Measurements from ENCODE around the gene TRPM5.

The TRPM5 gene

GRCh38 chr11:2420502-2421225 is 23.6 kb downstream of the TRPM5 start:
- DNase-seq: peak; percentile 67

- DNase-seq: peak; percentile 59
Observed at GRCh38 chr11:2419638-2420501, 24.4 kb downstream of the TRPM5 start.

GRCh38 chr11:2418693-2419360 is 25.5 kb downstream of the TRPM5 start:
- DNase-seq: no peak

GRCh38 chr11:2417856-2418692 is 26.2 kb downstream of the TRPM5 start:
- no peak for DNase-seq

- no peak for DNase-seq
Observed at GRCh38 chr11:2416765-2417164, 27.5 kb downstream of the TRPM5 start.

- DNase-seq: no peak
Observed at GRCh38 chr11:2415601-2416380, 28.5 kb downstream of the TRPM5 start.

- DNase-seq: no peak
Observed at GRCh38 chr11:2415171-2415570, 29.1 kb downstream of the TRPM5 start.

GRCh38 chr11:2414616-2415015 is 29.7 kb downstream of the TRPM5 start:
- DNase-seq: no peak

GRCh38 chr11:2413742-2414579 is 30.4 kb downstream of the TRPM5 start:
- no peak for DNase-seq

- DNase-seq: no peak
Observed at GRCh38 chr11:2412323-2412722, 32.0 kb downstream of the TRPM5 start.

- no peak for DNase-seq
Observed at GRCh38 chr11:2411446-2412305, 32.6 kb downstream of the TRPM5 start.

GRCh38 chr11:2410616-2411015 is 33.7 kb downstream of the TRPM5 start:
- DNase-seq: no peak

- DNase-seq: no peak
Observed at GRCh38 chr11:2409611-2410468, 34.5 kb downstream of the TRPM5 start.

- DNase-seq: no peak
Observed at GRCh38 chr11:2409126-2409525, 35.2 kb downstream of the TRPM5 start.

GRCh38 chr11:2408671-2409070 is 35.6 kb downstream of the TRPM5 start:
- no peak for DNase-seq

- DNase-seq: no peak
Observed at GRCh38 chr11:2406878-2407410, 37.4 kb downstream of the TRPM5 start.

- no peak for DNase-seq
Observed at GRCh38 chr11:2406451-2406850, 37.9 kb downstream of the TRPM5 start.

- DNase-seq: no peak
Observed at GRCh38 chr11:2404735-2405196, 39.5 kb downstream of the TRPM5 start.

All from CD4-positive, alpha-beta T cell treated with Interferon gamma for 1 hour (primary cell).